NB4 (cell line): ENCODE measurements around the gene MCM5.

Experiments used
- DNase-seq: peaks from one replicate; pipeline ENCODE4 v3.0.0; 2010; ENCODE audit warnings: low read depth
- H3K4me3 ChIP-seq: one replicate; pipeline ENCODE4 v1.5.1; 2011; ENCODE audit warnings: mild to moderate bottlenecking, low read depth, low read length, moderate library complexity
- CTCF ChIP-seq: IDR thresholded peaks from one replicate; pipeline ENCODE4 v1.5.1; 2012; ENCODE audit warnings: low read depth, low read length
- MAX ChIP-seq: IDR thresholded peaks from 2 replicates; pipeline ENCODE4 v1.6.1; 2011; ENCODE audit warnings: low read depth, low read length
- MYC ChIP-seq: IDR thresholded peaks from 2 replicates; pipeline ENCODE4 v1.6.1; 2011; ENCODE audit warnings: low read depth, low read length
- POLR2A ChIP-seq: IDR thresholded peaks from 2 replicates; pipeline ENCODE4 v1.6.1; 2011; ENCODE audit warnings: mild to moderate bottlenecking; ENCODE audit not compliant: insufficient read length; ENCODE audit errors: extremely low read depth

Gene MCM5

GRCh38 chr22:35399678-35400500 is at the start of gene MCM5:
Gene MCM5 (plus strand): TSS chr22:35400140. CDS start chr22:35400439, 299 bp downstream.
- peak within 1 kb of the TSS; percentile 82 for H3K4me3 ChIP-seq
- TF ChIP-seq POLR2A: peak; percentile 68
- TF ChIP-seq MAX: no peak
- peak; percentile 11; the same call in 1 of the 2 replicates for TF ChIP-seq MYC
- no peak for TF ChIP-seq CTCF
- DNase-seq: peak; percentile 98

- peak overlapping the region; percentile 35 for H3K4me3 ChIP-seq
- peak; percentile 89 for DNase-seq
- TF ChIP-seq MAX (peak; percentile 54; the same call in 1 of the 2 replicates), MYC (peak; percentile 27; the same call in 1 of the 2 replicates), POLR2A (no peak), CTCF (peak; percentile 41)
These were observed 49.1 kb upstream of the MCM5 start for GRCh38 chr22:35350539-35351503.

GRCh38 chr22:35352214-35353111 is 47.5 kb upstream of the MCM5 start:
- peak; percentile 46 for DNase-seq
- no peak overlapping the region for H3K4me3 ChIP-seq
- peak; percentile 57 for TF ChIP-seq CTCF
- TF ChIP-seq POLR2A: no peak

GRCh38 chr22:35353318-35353717 is 46.6 kb upstream of the MCM5 start:
- no peak for TF ChIP-seq MAX
- no peak for TF ChIP-seq MYC
- no peak for TF ChIP-seq POLR2A
- TF ChIP-seq CTCF: no peak
- H3K4me3 ChIP-seq: no peak overlapping the region
- no peak for DNase-seq

- no peak for DNase-seq
- no peak overlapping the region for H3K4me3 ChIP-seq
- no peak for TF ChIP-seq POLR2A
- no peak for TF ChIP-seq CTCF
- no peak for TF ChIP-seq MAX
- no peak for TF ChIP-seq MYC
These were observed 45.9 kb upstream of the MCM5 start for GRCh38 chr22:35354068-35354467.
